Mucosa of stomach (tissue), 1 donor: ENCODE results near the gene IPO7.

Experiments
- H3K27me3 ChIP-seq: one replicate; pipeline ENCODE4 v1.7.0; 2013; ENCODE audit warnings: mild to moderate bottlenecking, low read length; ENCODE audit not compliant: control insufficient read depth, insufficient read depth
- H3K36me3 ChIP-seq: one replicate; pipeline ENCODE4 v1.7.0; 2013; ENCODE audit warnings: low read length; ENCODE audit not compliant: control insufficient read depth, insufficient read depth
- H3K4me1 ChIP-seq: one replicate; pipeline ENCODE4 v1.7.0; 2013; ENCODE audit warnings: mild to moderate bottlenecking, low read length; ENCODE audit not compliant: control insufficient read depth, insufficient read depth
- H3K4me3 ChIP-seq: one replicate; pipeline ENCODE4 v1.7.0; 2013; ENCODE audit warnings: low read length
- H3K9ac ChIP-seq: one replicate; pipeline ENCODE4 v1.7.0; 2013; ENCODE audit warnings: mild to moderate bottlenecking, low read length, moderate library complexity
- H3K9me3 ChIP-seq: one replicate; pipeline ENCODE4 v1.7.0; 2013; ENCODE audit warnings: mild to moderate bottlenecking, low read length, moderate library complexity; ENCODE audit not compliant: control insufficient read depth
- donor health status: Pancreatic carcinoma.

The IPO7 gene

GRCh38 chr11:9470765-9471164 is 86.3 kb downstream of the IPO7 start:
- H3K4me1 ChIP-seq: no peaks in the 10 kb centered on the region
- H3K4me3 ChIP-seq: no peak overlapping the region
- H3K9ac ChIP-seq: no peak overlapping the region
- no peaks in the 10 kb centered on the region for H3K27me3 ChIP-seq
- no peaks in the 10 kb centered on the region for H3K36me3 ChIP-seq
- H3K9me3 ChIP-seq: no peaks in the 10 kb centered on the region

GRCh38 chr11:9473408-9473807 is 89.0 kb downstream of the IPO7 start:
- H3K4me1 ChIP-seq: no peaks in the 10 kb centered on the region
- no peak overlapping the region for H3K4me3 ChIP-seq
- no peaks in the 10 kb centered on the region for H3K9me3 ChIP-seq
- H3K36me3 ChIP-seq: no peaks in the 10 kb centered on the region
- no peak overlapping the region for H3K9ac ChIP-seq
- H3K27me3 ChIP-seq: no peaks in the 10 kb centered on the region

- Histone ChIP-seq H3K4me3 (no peak overlapping the region), H3K9ac (no peak overlapping the region), H3K9me3 (no peaks in the 10 kb centered on the region), H3K36me3 (no peaks in the 10 kb centered on the region), H3K27me3 (no peaks in the 10 kb centered on the region), H3K4me1 (no peaks in the 10 kb centered on the region)
These were observed 95.4 kb downstream of the IPO7 start for GRCh38 chr11:9479899-9480298.

GRCh38 chr11:9489080-9489765 is 104.8 kb downstream of the IPO7 start:
- H3K9me3 ChIP-seq: no peaks in the 10 kb centered on the region
- no peaks in the 10 kb centered on the region for H3K4me1 ChIP-seq
- H3K36me3 ChIP-seq: no peaks in the 10 kb centered on the region
- no peak overlapping the region for H3K9ac ChIP-seq
- no peak overlapping the region for H3K4me3 ChIP-seq
- no peaks in the 10 kb centered on the region for H3K27me3 ChIP-seq

GRCh38 chr11:9490376-9490775 is 105.9 kb downstream of the IPO7 start:
- no peaks in the 10 kb centered on the region for H3K9me3 ChIP-seq
- H3K9ac ChIP-seq: no peak overlapping the region
- no peaks in the 10 kb centered on the region for H3K27me3 ChIP-seq
- no peak overlapping the region for H3K4me3 ChIP-seq
- H3K36me3 ChIP-seq: no peaks in the 10 kb centered on the region
- H3K4me1 ChIP-seq: no peaks in the 10 kb centered on the region

GRCh38 chr11:9493492-9493891 is 109.0 kb downstream of the IPO7 start:
- no peaks in the 10 kb centered on the region for H3K36me3 ChIP-seq
- peaks cover 4% of the 10 kb centered on the region for H3K4me1 ChIP-seq
- no peaks in the 10 kb centered on the region for H3K27me3 ChIP-seq
- H3K9me3 ChIP-seq: no peaks in the 10 kb centered on the region
- no peak overlapping the region for H3K4me3 ChIP-seq
- no peak overlapping the region for H3K9ac ChIP-seq

- Histone ChIP-seq H3K9me3 (no peaks in the 10 kb centered on the region), H3K4me3 (no peak overlapping the region), H3K9ac (no peak overlapping the region), H3K36me3 (no peaks in the 10 kb centered on the region), H3K27me3 (no peaks in the 10 kb centered on the region), H3K4me1 (peaks cover 7% of the 10 kb centered on the region)
These were observed 109.9 kb downstream of the IPO7 start for GRCh38 chr11:9494316-9494715.

- H3K4me1 ChIP-seq: peaks cover 7% of the 10 kb centered on the region
- H3K4me3 ChIP-seq: no peak overlapping the region
- no peak overlapping the region for H3K9ac ChIP-seq
- no peaks in the 10 kb centered on the region for H3K9me3 ChIP-seq
- no peaks in the 10 kb centered on the region for H3K36me3 ChIP-seq
- no peaks in the 10 kb centered on the region for H3K27me3 ChIP-seq
These were observed 111.5 kb downstream of the IPO7 start for GRCh38 chr11:9495803-9496514.
